SU-DHL-6 (cell line): ENCODE results near the gene HAL.

Source experiments
- H2AFZ ChIP-seq: fragments of 200-600 bp; sonication (generic); 2 replicates; pipeline ENCODE4 v1.6.1; 2014; ENCODE audit warnings: low read depth, mild to moderate bottlenecking, moderate library complexity, mixed read lengths, antibody characterized with exemption, low read length; ENCODE audit not compliant: severe bottlenecking
- H3F3A ChIP-seq: fragments of 200-600 bp; shearing (Covaris generic); 2 replicates; pipeline ENCODE4 v1.6.0; 2016; ENCODE audit warnings: antibody characterized with exemption, mild to moderate bottlenecking; ENCODE audit not compliant: insufficient read depth
- H3K27ac ChIP-seq: fragments of 200-600 bp; sonication (generic); 2 replicates; pipeline ENCODE4 v1.5.1; 2016; ENCODE audit warnings: low read depth, mild to moderate bottlenecking, low read length, moderate library complexity, mixed read lengths
- H3K27me3 ChIP-seq: fragments of 200-600 bp; sonication (generic), shearing (Covaris generic); 2 replicates; pipeline ENCODE4 v1.6.0; 2014; ENCODE audit warnings: mild to moderate bottlenecking, low read length
- H3K36me3 ChIP-seq: fragments of 200-600 bp; sonication (generic); 2 replicates; pipeline ENCODE4 v1.6.1; 2014; ENCODE audit warnings: mild to moderate bottlenecking, low read length, mixed read lengths
- H3K4me2 ChIP-seq: fragments of 300-600, 200-600 bp; shearing (Covaris generic), sonication (generic); 2 replicates; pipeline ENCODE4 v1.6.0; 2014; ENCODE audit warnings: low read length, low read depth, mild to moderate bottlenecking; ENCODE audit not compliant: poor library complexity, severe bottlenecking
- H3K4me3 ChIP-seq: fragments of 200-600 bp; sonication (generic); 2 replicates; pipeline ENCODE4 v1.5.1; 2014; ENCODE audit warnings: antibody characterized with exemption, low read length, mild to moderate bottlenecking, mixed read lengths; ENCODE audit not compliant: insufficient read depth, poor library complexity, severe bottlenecking
- H3K79me2 ChIP-seq: fragments of 200-600 bp; sonication (generic); 2 replicates; pipeline ENCODE4 v1.6.1; 2014; ENCODE audit warnings: mild to moderate bottlenecking, low read length, moderate library complexity; ENCODE audit not compliant: insufficient read depth
- H3K9ac ChIP-seq: fragments of 200-600 bp; sonication (generic); 2 replicates; pipeline ENCODE4 v1.7.0; 2014; ENCODE audit warnings: mild to moderate bottlenecking, low read length
- H3K9me2 ChIP-seq: fragments of 200-600 bp; sonication (generic); replicated peaks from 2 replicates; pipeline ENCODE4 v1.6.1; 2014; ENCODE audit warnings: low read length; ENCODE audit not compliant: insufficient read depth
- H3K9me3 ChIP-seq: fragments of 200-600 bp; sonication (generic); 2 replicates; pipeline ENCODE4 v1.6.1; 2014; ENCODE audit warnings: low read length, mixed read lengths; ENCODE audit not compliant: insufficient read depth
- H4K20me1 ChIP-seq: fragments of 200-600 bp; sonication (generic); 2 replicates; pipeline ENCODE4 v1.6.1; 2014; ENCODE audit warnings: low read depth, mild to moderate bottlenecking, antibody characterized with exemption, low read length, moderate library complexity, mixed read lengths
- EZH2phosphoT487 ChIP-seq: fragments of 200-600 bp; sonication (generic), shearing (Covaris generic); conservative IDR thresholded peaks from 2 replicates; pipeline ENCODE4 v1.6.1; 2018; ENCODE audit warnings: mild to moderate bottlenecking, antibody characterized with exemption, low read length, moderate library complexity, mixed read lengths
- TF ChIP-seq, protein P1 (sequence below): fragments of 200-600 bp; sonication (generic); IDR thresholded peaks from one replicate; pipeline ENCODE4 v1.5.1; 2017; ENCODE audit warnings: antibody characterized with exemption, mild to moderate bottlenecking, low read length, moderate library complexity; ENCODE audit not compliant: insufficient read depth, poor library complexity, severe bottlenecking

HAL gene

DNA sequence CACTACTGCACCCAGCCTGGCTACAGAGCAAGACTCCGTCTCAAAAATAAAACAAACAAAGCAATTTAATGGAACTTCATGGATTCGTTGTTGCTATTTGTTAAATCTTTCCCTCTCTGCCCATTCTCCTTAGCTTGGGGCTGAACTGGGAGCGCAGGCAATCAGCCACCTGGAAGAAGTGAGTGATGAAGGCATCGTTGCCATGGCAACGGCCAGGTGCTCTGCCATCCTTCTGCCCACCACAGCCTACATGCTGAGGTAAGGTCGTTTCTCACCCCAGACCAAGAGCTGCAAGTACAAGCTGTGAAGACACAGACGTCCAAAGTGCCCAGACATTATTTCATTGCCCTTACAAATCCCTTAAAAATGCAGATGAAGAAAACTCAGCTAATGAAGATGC, 33.9 kb downstream of the HAL start:
- H3K36me3 ChIP-seq: no peaks in the 10 kb centered on the region
- H3K79me2 ChIP-seq: no peaks in the 10 kb centered on the region
- H3K9me2 ChIP-seq: no peaks in the 10 kb centered on the region
- no peak overlapping the region for H3K4me3 ChIP-seq
- H4K20me1 ChIP-seq: no peaks in the 10 kb centered on the region
- H3F3A ChIP-seq: no peaks in the 10 kb centered on the region
- H3K27ac ChIP-seq: no peak overlapping the region
- no peaks in the 10 kb centered on the region for H3K27me3 ChIP-seq
- no peak overlapping the region for H3K4me2 ChIP-seq
- H3K9ac ChIP-seq: no peak overlapping the region
- H2AFZ ChIP-seq: no peak overlapping the region
- no peaks in the 10 kb centered on the region for H3K9me3 ChIP-seq
- TF ChIP-seq, protein P1, sequence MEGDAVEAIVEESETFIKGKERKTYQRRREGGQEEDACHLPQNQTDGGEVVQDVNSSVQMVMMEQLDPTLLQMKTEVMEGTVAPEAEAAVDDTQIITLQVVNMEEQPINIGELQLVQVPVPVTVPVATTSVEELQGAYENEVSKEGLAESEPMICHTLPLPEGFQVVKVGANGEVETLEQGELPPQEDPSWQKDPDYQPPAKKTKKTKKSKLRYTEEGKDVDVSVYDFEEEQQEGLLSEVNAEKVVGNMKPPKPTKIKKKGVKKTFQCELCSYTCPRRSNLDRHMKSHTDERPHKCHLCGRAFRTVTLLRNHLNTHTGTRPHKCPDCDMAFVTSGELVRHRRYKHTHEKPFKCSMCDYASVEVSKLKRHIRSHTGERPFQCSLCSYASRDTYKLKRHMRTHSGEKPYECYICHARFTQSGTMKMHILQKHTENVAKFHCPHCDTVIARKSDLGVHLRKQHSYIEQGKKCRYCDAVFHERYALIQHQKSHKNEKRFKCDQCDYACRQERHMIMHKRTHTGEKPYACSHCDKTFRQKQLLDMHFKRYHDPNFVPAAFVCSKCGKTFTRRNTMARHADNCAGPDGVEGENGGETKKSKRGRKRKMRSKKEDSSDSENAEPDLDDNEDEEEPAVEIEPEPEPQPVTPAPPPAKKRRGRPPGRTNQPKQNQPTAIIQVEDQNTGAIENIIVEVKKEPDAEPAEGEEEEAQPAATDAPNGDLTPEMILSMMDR: no peak
- TF ChIP-seq EZH2phosphoT487: no peak

DNA sequence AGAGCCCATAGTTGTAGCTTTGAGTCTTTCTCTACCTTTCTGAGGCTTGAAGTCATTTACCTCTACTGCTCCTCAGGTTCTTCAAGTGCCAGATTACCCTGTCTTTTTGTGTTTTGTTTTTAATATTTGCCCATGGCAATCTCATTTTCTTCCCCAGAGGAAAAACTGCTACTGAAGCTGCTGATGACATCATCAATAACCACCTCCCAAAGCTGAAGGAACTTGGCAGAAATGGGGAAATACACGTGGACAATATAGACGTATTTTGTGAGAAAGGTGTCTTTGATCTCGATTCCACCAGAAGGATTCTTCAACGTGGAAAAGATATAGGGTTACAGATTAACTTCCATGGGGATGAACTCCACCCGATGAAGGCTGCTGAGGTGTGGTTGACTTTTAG, 35.9 kb downstream of the HAL start:
- Histone ChIP-seq H4K20me1 (no peaks in the 10 kb centered on the region), H3K36me3 (no peaks in the 10 kb centered on the region), H3K9me3 (no peaks in the 10 kb centered on the region), H3K27me3 (no peaks in the 10 kb centered on the region), H3K4me3 (no peak overlapping the region), H3K4me2 (no peak overlapping the region), H3F3A (no peaks in the 10 kb centered on the region), H3K79me2 (no peaks in the 10 kb centered on the region), H2AFZ (no peak overlapping the region), H3K9ac (no peak overlapping the region), H3K9me2 (no peaks in the 10 kb centered on the region), H3K27ac (no peak overlapping the region)
- TF ChIP-seq, protein P1: no peak
- no peak for TF ChIP-seq EZH2phosphoT487

DNA sequence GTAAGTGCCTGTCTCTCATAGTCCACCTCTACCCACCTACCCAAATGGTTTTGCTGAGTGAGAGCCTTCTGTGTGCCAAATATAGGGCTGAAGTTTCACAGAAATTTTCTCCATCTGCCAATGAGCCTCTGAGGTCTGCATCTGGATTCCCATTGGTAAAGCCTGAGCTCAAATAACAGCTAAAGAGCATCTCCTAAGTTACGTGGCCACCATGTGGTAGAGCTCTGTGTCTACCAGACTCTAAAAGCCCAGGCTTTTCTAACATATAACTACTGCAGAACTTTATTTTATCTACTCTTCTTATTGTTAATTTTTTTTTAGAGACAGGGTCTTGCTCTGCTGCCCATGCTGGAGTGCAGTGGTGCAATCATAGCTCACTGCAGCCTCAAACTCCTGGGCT, 37.0 kb downstream of the HAL start:
- TF ChIP-seq, protein P1: no peak
- no peak for TF ChIP-seq EZH2phosphoT487
- H3F3A ChIP-seq: no peaks in the 10 kb centered on the region
- H3K79me2 ChIP-seq: no peaks in the 10 kb centered on the region
- H3K4me2 ChIP-seq: no peak overlapping the region
- H2AFZ ChIP-seq: no peak overlapping the region
- H3K27ac ChIP-seq: no peak overlapping the region
- H3K36me3 ChIP-seq: no peaks in the 10 kb centered on the region
- H3K4me3 ChIP-seq: no peak overlapping the region
- no peaks in the 10 kb centered on the region for H3K27me3 ChIP-seq
- no peaks in the 10 kb centered on the region for H3K9me2 ChIP-seq
- H3K9ac ChIP-seq: no peak overlapping the region
- H3K9me3 ChIP-seq: no peaks in the 10 kb centered on the region
- H4K20me1 ChIP-seq: no peaks in the 10 kb centered on the region
